Measurements from ENCODE around the gene GRIK5.

DNA sequence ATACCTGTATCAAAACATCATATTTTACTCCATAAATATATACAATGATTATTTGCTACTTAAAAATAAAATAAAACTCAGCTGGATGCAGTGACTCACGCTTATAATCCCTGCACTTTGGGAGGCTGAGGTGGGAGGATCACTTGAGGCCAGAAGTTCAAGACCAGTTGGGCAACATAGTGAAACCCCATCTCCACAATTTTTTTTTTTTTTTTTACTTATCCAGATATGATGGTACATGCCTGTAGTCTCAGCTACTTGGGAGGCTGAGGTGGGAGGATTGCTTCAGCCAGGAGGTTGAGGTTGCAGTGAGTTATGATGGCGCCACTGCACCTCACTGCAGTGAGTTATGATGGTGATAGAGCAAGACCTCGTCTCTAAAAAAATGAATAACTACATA lies 39.9 kb upstream of the GRIK5 start:
- TF ChIP-seq, protein P1, sequence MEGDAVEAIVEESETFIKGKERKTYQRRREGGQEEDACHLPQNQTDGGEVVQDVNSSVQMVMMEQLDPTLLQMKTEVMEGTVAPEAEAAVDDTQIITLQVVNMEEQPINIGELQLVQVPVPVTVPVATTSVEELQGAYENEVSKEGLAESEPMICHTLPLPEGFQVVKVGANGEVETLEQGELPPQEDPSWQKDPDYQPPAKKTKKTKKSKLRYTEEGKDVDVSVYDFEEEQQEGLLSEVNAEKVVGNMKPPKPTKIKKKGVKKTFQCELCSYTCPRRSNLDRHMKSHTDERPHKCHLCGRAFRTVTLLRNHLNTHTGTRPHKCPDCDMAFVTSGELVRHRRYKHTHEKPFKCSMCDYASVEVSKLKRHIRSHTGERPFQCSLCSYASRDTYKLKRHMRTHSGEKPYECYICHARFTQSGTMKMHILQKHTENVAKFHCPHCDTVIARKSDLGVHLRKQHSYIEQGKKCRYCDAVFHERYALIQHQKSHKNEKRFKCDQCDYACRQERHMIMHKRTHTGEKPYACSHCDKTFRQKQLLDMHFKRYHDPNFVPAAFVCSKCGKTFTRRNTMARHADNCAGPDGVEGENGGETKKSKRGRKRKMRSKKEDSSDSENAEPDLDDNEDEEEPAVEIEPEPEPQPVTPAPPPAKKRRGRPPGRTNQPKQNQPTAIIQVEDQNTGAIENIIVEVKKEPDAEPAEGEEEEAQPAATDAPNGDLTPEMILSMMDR (conservative IDR thresholded peaks at IDR 0.05): no peak
- no peak for TF ChIP-seq EZH2 (IDR thresholded peaks at IDR 0.05; ENCODE audit: low read depth)

All from PC-9 (cell line).